Type B pancreatic cell (in vitro differentiated cells): Measurements from ENCODE around the gene RNF150. TPM values are rescaled to one million over a fixed set of nuclear protein-coding genes. Genes with fewer than 3 reads are reported as not detected.

ENCODE experiments used
- DNase-seq: peaks from one replicate; pipeline ENCODE4 v3.0.0; 2021; ENCODE audit warnings: mixed read lengths; ENCODE audit not compliant: unreplicated experiment; ENCODE audit errors: extremely low spot score
- H3K27ac Mint-ChIP-seq: 2 replicates; pipeline ENCODE4 v1.8.0; 2021; ENCODE audit warnings: mild to moderate bottlenecking, mixed read lengths
- H3K27me3 Mint-ChIP-seq: 2 replicates; pipeline ENCODE4 v1.8.0; 2021; ENCODE audit warnings: mixed read lengths
- H3K36me3 Mint-ChIP-seq: 2 replicates; pipeline ENCODE4 v1.8.0; 2021; ENCODE audit warnings: mixed read lengths
- H3K4me1 Mint-ChIP-seq: one replicate; pipeline ENCODE4 v1.8.0; 2021; ENCODE audit warnings: mixed read lengths; ENCODE audit not compliant: unreplicated experiment
- H3K4me3 Mint-ChIP-seq: 2 replicates; pipeline ENCODE4 v1.8.0; 2021; ENCODE audit warnings: mild to moderate bottlenecking, mixed read lengths
- H3K9me3 Mint-ChIP-seq: 2 replicates; pipeline ENCODE4 v1.8.0; 2021; ENCODE audit warnings: mixed read lengths
- total RNA-seq: library from RNA; stranded (reverse); gene quantifications from 2 replicates; pipeline ENCODE4 v1.2.1, GENCODE V29; 2021; ENCODE audit warnings: low replicate concordance
- TF ChIP-seq, protein P1 (sequence below): fragments of 200-600 bp; sonication (generic); conservative IDR thresholded peaks from 2 replicates; pipeline ENCODE4 v1.5.0; 2021; ENCODE audit warnings: antibody characterized with exemption, mild to moderate bottlenecking

The RNF150 gene
- total RNA-seq, 1 donor from 2014 or later = 34.0 TPM

- TF ChIP-seq, protein P1, sequence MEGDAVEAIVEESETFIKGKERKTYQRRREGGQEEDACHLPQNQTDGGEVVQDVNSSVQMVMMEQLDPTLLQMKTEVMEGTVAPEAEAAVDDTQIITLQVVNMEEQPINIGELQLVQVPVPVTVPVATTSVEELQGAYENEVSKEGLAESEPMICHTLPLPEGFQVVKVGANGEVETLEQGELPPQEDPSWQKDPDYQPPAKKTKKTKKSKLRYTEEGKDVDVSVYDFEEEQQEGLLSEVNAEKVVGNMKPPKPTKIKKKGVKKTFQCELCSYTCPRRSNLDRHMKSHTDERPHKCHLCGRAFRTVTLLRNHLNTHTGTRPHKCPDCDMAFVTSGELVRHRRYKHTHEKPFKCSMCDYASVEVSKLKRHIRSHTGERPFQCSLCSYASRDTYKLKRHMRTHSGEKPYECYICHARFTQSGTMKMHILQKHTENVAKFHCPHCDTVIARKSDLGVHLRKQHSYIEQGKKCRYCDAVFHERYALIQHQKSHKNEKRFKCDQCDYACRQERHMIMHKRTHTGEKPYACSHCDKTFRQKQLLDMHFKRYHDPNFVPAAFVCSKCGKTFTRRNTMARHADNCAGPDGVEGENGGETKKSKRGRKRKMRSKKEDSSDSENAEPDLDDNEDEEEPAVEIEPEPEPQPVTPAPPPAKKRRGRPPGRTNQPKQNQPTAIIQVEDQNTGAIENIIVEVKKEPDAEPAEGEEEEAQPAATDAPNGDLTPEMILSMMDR = no peak
- no peaks in the 10 kb centered on the region for H3K9me3 Mint-ChIP-seq
- no peak for DNase-seq
- H3K27ac Mint-ChIP-seq = no peak overlapping the region
- no peaks in the 10 kb centered on the region for H3K27me3 Mint-ChIP-seq
- peaks cover 9% of the 10 kb centered on the region for H3K4me1 Mint-ChIP-seq
- H3K36me3 Mint-ChIP-seq = no peaks in the 10 kb centered on the region
- H3K4me3 Mint-ChIP-seq = no peak overlapping the region
Observed at GRCh38 chr4:140943486-140944198, 189.6 kb downstream of the RNF150 start.

DNA sequence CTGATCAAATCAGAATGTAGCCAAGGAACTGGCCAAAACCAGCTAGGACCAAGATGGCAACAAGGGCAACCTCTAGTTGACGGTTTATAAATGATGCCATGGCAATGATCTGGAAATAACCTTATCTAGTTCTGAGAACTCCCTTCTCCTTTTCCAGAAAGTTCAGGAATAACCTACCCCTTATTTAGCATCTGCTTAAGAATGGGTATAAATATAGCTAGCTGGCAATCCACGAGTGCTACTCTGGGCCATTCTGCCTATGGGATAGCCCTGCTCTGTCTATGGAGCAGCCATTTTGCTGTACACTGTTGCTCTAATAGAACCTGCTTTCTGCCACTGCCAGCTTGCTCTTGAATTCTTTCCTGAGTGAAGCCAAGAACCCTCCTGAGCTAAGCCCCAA lies 192.7 kb downstream of the RNF150 start:
- no peak overlapping the region for H3K4me3 Mint-ChIP-seq
- TF ChIP-seq, protein P1 = no peak
- peaks cover 21% of the 10 kb centered on the region for H3K4me1 Mint-ChIP-seq
- no peaks in the 10 kb centered on the region for H3K9me3 Mint-ChIP-seq
- H3K27me3 Mint-ChIP-seq = no peaks in the 10 kb centered on the region
- no peaks in the 10 kb centered on the region for H3K36me3 Mint-ChIP-seq
- no peak for DNase-seq
- H3K27ac Mint-ChIP-seq = no peak overlapping the region

DNA sequence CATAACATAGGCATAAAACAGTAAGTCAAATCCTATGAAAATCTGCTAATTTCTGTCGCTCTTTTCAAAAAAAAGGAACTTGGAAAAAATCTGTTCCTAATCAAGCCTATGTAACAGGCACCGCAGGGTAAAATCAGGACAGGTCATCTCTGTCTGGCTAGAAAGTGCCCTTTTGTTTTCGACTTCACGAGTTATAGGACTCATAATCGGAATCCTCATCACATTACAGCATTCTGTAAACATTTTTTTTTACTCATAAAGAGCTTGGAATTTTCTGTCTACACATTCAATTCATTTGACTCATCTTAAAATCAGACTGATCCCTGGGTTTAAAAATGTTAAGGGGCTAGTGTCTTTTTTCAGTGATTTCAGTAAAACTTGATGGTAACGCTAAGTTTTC lies 195.4 kb downstream of the RNF150 start:
- no peak overlapping the region for H3K4me3 Mint-ChIP-seq
- H3K36me3 Mint-ChIP-seq = no peaks in the 10 kb centered on the region
- TF ChIP-seq, protein P1 = no peak
- no peak for DNase-seq
- H3K9me3 Mint-ChIP-seq = no peaks in the 10 kb centered on the region
- no peak overlapping the region for H3K27ac Mint-ChIP-seq
- H3K27me3 Mint-ChIP-seq = no peaks in the 10 kb centered on the region
- H3K4me1 Mint-ChIP-seq = peaks cover 27% of the 10 kb centered on the region

DNA sequence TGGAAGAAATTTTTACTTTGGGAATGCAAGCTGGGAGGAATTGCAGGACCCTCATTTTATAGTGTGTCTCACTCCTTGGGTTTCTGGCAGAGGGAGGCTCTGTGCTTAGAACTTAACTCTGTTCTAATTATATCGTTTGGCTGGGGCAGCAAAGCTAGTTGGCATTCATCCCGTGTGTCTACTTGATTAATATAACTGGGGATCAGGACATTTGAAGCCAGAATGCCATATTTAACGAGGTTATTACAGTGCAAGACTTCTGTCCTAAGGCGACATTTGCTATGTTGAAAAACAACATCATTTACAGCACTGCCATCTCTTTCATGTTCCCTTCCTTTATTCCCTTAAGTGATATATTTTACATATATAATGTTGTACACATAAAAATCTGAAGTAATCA lies 198.0 kb downstream of the RNF150 start:
- no peak for DNase-seq
- Mint-ChIP-seq H3K27me3 (peaks cover 3% of the 10 kb centered on the region), H3K9me3 (no peaks in the 10 kb centered on the region), H3K27ac (no peak overlapping the region), H3K4me3 (no peak overlapping the region), H3K36me3 (peaks cover 5% of the 10 kb centered on the region), H3K4me1 (peaks cover 35% of the 10 kb centered on the region)
- TF ChIP-seq, protein P1 = no peak

GRCh38 chr4:140932501-140933045 lies 200.7 kb downstream of the RNF150 start:
- peaks cover 3% of the 10 kb centered on the region for H3K27me3 Mint-ChIP-seq
- no peak overlapping the region for H3K4me3 Mint-ChIP-seq
- no peak overlapping the region for H3K27ac Mint-ChIP-seq
- no peak for DNase-seq
- H3K4me1 Mint-ChIP-seq = peaks cover 15% of the 10 kb centered on the region
- H3K9me3 Mint-ChIP-seq = no peaks in the 10 kb centered on the region
- TF ChIP-seq, protein P1 = no peak
- peaks cover 6% of the 10 kb centered on the region for H3K36me3 Mint-ChIP-seq
